GM19463 (cell line): ENCODE results near the gene C1orf116.

ENCODE experiments used
- ATAC-seq: cut with Tn5 transposase; IDR thresholded peaks from one replicate; pipeline ENCODE4 v1.9.1; 2021; ENCODE audit warnings: mild to moderate bottlenecking, moderate library complexity; ENCODE audit not compliant: unreplicated experiment

Gene C1orf116

DNA sequence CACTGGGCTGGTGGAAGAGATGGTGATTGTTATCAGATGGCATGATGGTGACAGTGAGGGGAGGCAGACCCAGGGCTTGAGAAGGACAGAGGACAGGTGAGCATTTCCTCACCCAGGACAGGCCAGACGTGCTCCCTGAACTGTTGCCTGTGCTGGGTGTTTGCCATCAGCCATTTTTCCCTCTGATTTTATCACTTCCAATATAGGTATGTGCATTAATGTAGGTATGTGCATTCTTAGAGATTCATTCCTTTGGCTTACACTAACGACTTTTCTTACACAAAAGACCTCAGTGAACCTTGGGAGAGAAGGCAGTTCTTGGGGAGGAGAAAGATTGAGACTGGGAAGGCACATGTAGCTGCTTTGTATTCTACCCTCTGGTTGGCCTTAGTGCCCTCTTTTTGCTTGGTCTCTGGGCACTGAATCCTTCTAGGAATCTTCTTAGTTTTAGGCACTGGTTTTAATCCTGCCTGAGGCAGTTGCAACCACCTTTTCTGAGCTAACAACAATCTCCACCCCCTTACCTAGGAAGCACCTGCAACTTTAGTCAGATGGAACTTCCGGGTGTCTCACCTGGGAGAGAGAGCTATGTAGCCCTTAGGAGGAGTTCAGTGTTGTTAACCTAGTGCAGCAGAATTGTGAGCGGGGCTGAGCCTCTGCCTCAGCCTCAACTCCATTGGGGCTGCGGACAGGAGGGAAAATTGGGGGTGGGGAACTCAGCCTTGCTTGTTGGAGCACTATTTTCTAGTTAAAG, 30.9 kb downstream of the C1orf116 start:
- ATAC-seq = no peak

GRCh38 chr1:207000651-207001291, 31.8 kb downstream of the C1orf116 start:
- no peak for ATAC-seq

- ATAC-seq = no peak
Measured at GRCh38 chr1:206998816-206999215, 33.7 kb downstream of the C1orf116 start.

- no peak for ATAC-seq
Measured at GRCh38 chr1:206992790-206993189, 39.8 kb downstream of the C1orf116 start.

- no peak for ATAC-seq
Measured at GRCh38 chr1:206987873-206988272, 44.7 kb downstream of the C1orf116 start.

DNA sequence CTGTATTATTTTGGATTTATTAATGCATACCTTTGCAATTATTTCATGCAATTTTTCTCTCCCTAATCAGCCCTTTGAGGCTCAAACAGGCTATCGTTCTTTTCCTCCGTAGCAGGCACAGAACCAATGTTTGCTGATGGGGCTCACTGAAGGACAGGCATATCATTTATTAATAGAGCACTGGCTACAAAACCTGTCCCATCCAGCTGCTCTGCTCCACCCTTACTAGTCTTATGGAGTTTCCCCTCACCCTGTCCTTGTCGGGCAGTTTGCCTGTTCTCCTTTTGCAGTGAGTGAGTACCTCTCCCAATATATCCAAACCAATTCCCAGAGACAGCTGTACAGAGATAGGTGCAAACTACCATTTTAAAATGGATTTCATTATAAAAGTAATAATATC, 45.7 kb downstream of the C1orf116 start:
- no peak for ATAC-seq

DNA sequence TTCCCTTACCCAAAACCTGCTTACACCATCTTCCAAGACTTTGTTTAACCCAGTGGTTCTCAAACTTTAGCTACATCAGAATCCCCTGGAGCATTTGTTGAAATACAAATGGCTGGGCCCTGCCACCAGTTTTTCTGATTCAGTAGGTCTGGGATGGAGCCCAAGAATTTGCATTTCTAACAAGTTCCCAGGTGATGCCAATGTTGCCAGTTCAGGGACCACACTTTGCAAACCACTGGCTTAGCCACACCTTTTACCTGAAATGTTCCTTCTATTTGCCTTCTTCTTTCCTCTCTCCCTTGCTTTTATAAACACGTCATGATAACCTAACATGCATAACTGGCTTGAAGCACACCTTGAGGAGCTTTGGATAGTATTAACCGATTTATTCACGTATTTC, 46.2 kb downstream of the C1orf116 start:
- ATAC-seq = no peak

- ATAC-seq = no peak
Measured at GRCh38 chr1:206985162-206985749, 47.3 kb downstream of the C1orf116 start.

GRCh38 chr1:206982216-206982615, 50.3 kb downstream of the C1orf116 start:
- no peak for ATAC-seq

- no peak for ATAC-seq
Measured at GRCh38 chr1:206979379-206980043, 53.0 kb downstream of the C1orf116 start.

- ATAC-seq = no peak
Measured at GRCh38 chr1:206978259-206978658, 54.3 kb downstream of the C1orf116 start.

DNA sequence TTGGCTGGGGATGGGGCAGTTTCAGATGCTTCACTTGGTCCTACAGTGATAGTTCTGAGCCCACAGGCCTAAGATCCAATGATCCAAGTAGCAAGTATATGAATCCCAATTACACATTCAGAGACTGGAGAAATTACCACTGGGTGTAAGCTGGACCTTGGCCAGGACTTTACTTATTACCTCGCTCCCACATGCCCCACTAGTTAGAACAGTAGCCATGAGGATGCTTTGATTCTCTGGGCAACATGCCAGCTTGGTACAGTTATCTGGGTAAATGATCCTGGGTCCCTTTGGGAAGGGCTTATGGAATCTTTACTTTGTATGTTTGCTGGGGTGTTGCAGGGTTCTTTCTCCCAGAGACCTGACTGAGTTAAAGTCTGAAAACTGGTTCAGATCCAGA, 57.2 kb downstream of the C1orf116 start:
- no peak for ATAC-seq

DNA sequence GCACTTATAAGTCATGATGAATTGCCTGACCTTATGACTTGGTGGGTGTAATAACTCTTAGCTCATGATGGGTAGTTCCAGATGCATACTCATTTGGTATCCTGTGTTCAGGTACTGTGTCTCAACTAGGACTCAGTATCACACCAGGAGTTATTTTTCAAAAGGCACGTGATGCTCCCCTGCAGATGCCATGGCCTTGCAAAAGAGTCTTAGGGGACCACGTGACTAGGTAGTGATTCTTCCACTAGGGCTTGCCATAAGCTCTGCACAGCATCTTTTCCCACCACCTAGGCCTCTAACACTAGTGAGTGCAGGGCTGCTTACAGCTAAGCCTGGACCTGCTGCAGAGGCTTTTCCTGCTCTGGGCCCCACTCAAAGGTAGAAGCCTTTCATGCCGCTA, 58.4 kb downstream of the C1orf116 start:
- ATAC-seq = no peak

DNA sequence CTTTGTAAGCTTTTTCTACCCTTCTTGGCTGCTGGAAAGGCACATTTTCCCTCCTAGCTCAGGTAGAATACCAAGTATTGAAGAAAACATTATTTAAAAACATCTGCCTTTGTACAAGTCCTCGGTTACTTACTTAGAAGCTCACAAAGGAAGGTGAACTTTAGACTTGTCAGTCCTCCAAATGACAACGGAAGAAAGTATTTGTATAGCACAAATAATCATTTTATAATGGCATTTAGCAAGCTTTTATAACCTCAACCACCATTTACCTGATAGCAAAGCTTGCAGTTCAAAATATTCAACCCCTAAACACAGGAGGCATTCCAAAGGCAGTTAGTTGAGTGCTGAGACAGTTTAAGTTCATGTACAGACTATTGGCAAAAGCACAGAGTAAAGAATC, 59.8 kb downstream of the C1orf116 start:
- no peak for ATAC-seq

DNA sequence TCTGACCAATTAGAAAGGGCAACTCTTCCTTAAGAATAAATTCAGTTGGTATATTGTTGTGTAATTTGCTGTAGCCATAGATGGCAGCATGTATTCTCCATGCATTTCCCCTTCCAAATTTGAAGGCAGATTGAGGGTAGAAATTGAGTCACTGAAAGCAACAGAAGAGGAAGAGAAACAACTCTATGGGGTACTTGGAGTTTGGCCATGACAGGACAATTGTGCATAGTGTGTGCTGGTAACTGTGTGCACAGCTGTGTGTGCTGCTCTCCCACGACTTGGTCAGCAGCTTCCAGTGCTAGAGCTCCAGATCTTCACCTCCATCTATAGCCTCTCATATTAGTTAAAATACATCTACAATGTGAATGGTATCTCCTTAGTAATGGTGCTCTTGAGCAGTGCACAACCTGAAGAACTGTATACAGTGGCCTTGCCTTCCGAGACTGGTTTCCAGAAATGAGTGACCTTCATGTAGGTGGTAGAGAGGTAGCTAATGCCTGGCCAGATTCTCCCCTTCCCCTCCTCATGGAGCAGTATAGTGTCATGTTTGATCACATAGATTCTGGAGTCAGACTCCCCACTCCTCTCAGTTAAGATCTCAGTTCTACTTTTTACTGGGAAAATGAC, 61.4 kb downstream of the C1orf116 start:
- ATAC-seq = peak; percentile 57

GRCh38 chr1:206970446-206970845, 62.1 kb downstream of the C1orf116 start, which contains the start of gene FCAMR:
FCAMR (minus strand) TSS chr1:206970460; CDS start chr1:206970125, 335 bp downstream.
- ATAC-seq = no peak

GRCh38 chr1:206969090-206969489, 63.5 kb downstream of the C1orf116 start:
- ATAC-seq = no peak
